DOHH2 (cell line): ENCODE results near the gene STIL.

Experiments
- CTCF ChIP-seq: fragments of 200-600 bp; sonication (generic); IDR thresholded peaks from one replicate; pipeline ENCODE4 v1.5.1; 2014; ENCODE audit warnings: antibody characterized with exemption, mild to moderate bottlenecking, low read depth, low read length; ENCODE audit not compliant: poor library complexity, severe bottlenecking
- EZH2phosphoT487 ChIP-seq: fragments of 200-600 bp; sonication (generic); IDR thresholded peaks from 2 replicates; pipeline ENCODE4 v1.6.1; 2017; ENCODE audit warnings: borderline replicate concordance, mild to moderate bottlenecking, antibody characterized with exemption, low read length, moderate library complexity, mixed read lengths

GRCh38 chr1:47225430-47226100 lies 88.4 kb downstream of the STIL start:
- no peak for TF ChIP-seq CTCF
- no peak for TF ChIP-seq EZH2phosphoT487
